Panc1 (cell line): ENCODE data around the gene NIFK.

Experiments used
- POLR2AphosphoS5 ChIP-seq: IDR thresholded peaks from 2 replicates; pipeline ENCODE4 v1.6.1; 2012; ENCODE audit warnings: mild to moderate bottlenecking, low read depth, low read length, moderate library complexity
- REST ChIP-seq, 2 experiments: IDR thresholded peaks; 2 replicates each; pipeline ENCODE4 v1.6.1; 2011 to 2012; ENCODE audit warnings: low read depth in 2 of 2, control low read depth in 1 of 2, low read length in 1 of 2, mild to moderate bottlenecking in 1 of 2, moderate library complexity in 1 of 2; ENCODE audit not compliant: insufficient read depth in 1 of 2
- SIN3A ChIP-seq: IDR thresholded peaks from 2 replicates; pipeline ENCODE4 v1.6.1; 2012; ENCODE audit warnings: low read depth, mild to moderate bottlenecking, low read length, moderate library complexity, borderline replicate concordance; ENCODE audit not compliant: insufficient read depth
- TCF7L2 ChIP-seq: IDR thresholded peaks from 2 replicates; pipeline ENCODE4 v1.6.1; 2011; ENCODE audit warnings: mild to moderate bottlenecking, low read depth, low read length, inconsistent platforms
- TF ChIP-seq, protein P1 (sequence below): fragments of 450-650 bp; IDR thresholded peaks from 2 replicates; pipeline ENCODE4 v1.5.1; 2017; ENCODE audit warnings: mild to moderate bottlenecking

GRCh38 chr2:121710470-121711170 is 26.1 kb downstream of the NIFK start:
- TF ChIP-seq, protein P1, sequence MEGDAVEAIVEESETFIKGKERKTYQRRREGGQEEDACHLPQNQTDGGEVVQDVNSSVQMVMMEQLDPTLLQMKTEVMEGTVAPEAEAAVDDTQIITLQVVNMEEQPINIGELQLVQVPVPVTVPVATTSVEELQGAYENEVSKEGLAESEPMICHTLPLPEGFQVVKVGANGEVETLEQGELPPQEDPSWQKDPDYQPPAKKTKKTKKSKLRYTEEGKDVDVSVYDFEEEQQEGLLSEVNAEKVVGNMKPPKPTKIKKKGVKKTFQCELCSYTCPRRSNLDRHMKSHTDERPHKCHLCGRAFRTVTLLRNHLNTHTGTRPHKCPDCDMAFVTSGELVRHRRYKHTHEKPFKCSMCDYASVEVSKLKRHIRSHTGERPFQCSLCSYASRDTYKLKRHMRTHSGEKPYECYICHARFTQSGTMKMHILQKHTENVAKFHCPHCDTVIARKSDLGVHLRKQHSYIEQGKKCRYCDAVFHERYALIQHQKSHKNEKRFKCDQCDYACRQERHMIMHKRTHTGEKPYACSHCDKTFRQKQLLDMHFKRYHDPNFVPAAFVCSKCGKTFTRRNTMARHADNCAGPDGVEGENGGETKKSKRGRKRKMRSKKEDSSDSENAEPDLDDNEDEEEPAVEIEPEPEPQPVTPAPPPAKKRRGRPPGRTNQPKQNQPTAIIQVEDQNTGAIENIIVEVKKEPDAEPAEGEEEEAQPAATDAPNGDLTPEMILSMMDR, result no peak
- TF ChIP-seq POLR2AphosphoS5 (no peak), REST (IDR thresholded peaks at IDR 0.05; ENCODE audit: insufficient read depth in 1 of 2, low read depth in 2 of 2, low read length in 1 of 2) (no peak), SIN3A (no peak), TCF7L2 (no peak)
